HG03139 (cell line): ENCODE results near the gene SLC35F3.

Experiments
- ATAC-seq: cut with Tn5 transposase; IDR thresholded peaks from one replicate; pipeline ENCODE4 v1.9.1; 2021; ENCODE audit not compliant: unreplicated experiment

Gene SLC35F3

GRCh38 chr1:234348964-234349363, 444.5 kb downstream of the SLC35F3 start:
- ATAC-seq = no peak

GRCh38 chr1:234355782-234356510, 451.5 kb downstream of the SLC35F3 start:
- ATAC-seq = no peak

- peak; percentile 64 for ATAC-seq
These were observed 452.3 kb downstream of the SLC35F3 start for GRCh38 chr1:234356615-234357269.

GRCh38 chr1:234357831-234358230, 453.4 kb downstream of the SLC35F3 start:
- no peak for ATAC-seq

GRCh38 chr1:234361102-234361603, 456.7 kb downstream of the SLC35F3 start:
- ATAC-seq = no peak

GRCh38 chr1:234362558-234362957, 458.1 kb downstream of the SLC35F3 start:
- ATAC-seq = no peak

GRCh38 chr1:234368320-234369032, 464.0 kb downstream of the SLC35F3 start:
- no peak for ATAC-seq

- no peak for ATAC-seq
These were observed 464.6 kb downstream of the SLC35F3 start for GRCh38 chr1:234369033-234369430.

GRCh38 chr1:234369784-234370183, 465.3 kb downstream of the SLC35F3 start:
- no peak for ATAC-seq

- ATAC-seq = no peak
These were observed 466.9 kb downstream of the SLC35F3 start for GRCh38 chr1:234371414-234371813.

GRCh38 chr1:234372011-234372757, 467.7 kb downstream of the SLC35F3 start:
- no peak for ATAC-seq

- peak; percentile 91 for ATAC-seq
These were observed 468.8 kb downstream of the SLC35F3 start, which contains the start of gene COA6 for GRCh38 chr1:234373064-234373958. Gene COA6, plus strand, starts transcription at chr1:234373456. Its CDS starts 11 bp downstream, at chr1:234373467.

GRCh38 chr1:234373959-234374254, 469.4 kb downstream of the SLC35F3 start:
- peak; percentile 12 for ATAC-seq
